ENCODE measurements around the gene OR52E6.

The OR52E6 gene

DNA sequence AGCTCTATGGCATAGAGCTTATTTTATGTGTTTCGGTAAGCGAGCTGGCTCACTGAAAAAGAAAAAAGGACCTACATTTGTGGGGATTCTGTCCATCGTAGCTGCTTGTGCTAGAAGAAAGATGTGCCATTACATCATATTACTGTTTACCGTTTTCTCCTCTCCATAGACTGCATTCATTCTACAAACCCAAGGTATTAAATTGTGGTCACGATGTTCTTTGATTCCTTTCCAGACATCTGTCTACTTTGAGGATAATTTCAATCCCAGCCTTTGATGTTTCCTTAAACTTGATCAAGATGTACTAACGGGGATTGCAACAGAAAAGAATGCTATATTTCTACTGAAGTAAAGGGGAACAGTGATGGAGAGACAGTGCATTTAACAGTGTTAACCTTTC is 45.2 kb downstream of the OR52E6 start:
- DNase-seq (ENCODE audit: low spot score), result no peak

DNA sequence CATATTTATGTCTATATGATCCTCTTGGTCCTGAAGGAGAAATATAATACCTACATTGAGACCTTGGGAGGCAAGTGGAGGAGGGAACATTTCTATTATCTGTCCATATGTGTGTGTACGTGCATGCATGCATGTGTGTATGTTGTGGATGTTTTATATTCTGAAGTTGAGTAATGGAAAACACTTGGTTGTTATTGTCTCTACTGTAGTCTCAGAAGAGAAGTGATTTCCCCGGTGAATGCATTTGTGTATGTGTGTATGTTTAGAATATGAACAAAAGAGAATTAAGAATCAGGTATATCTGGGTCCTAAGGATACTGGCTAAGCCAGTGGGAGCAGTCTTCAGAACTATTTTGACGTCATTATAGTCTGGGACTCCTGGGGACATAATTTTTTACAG is 50.5 kb downstream of the OR52E6 start, which contains the start of gene OR52N1:
Gene OR52N1, minus strand, starts transcription at position 101 of the 400 bp plus-strand sequence. CDS start 2,449 bp downstream, outside the sequence.
- no peak for DNase-seq (ENCODE audit: low spot score)
